GM18519 (cell line): Measurements from ENCODE around the gene GABBR2.

Experiments
- ATAC-seq: cut with Tn5 transposase; IDR thresholded peaks from one replicate; pipeline ENCODE4 v1.9.1; 2021; ENCODE audit warnings: mild to moderate bottlenecking, moderate library complexity; ENCODE audit not compliant: unreplicated experiment, low FRiP score

GABBR2 gene

GRCh38 chr9:98416294-98417248, 292.2 kb downstream of the GABBR2 start:
- ATAC-seq, result no peak

DNA sequence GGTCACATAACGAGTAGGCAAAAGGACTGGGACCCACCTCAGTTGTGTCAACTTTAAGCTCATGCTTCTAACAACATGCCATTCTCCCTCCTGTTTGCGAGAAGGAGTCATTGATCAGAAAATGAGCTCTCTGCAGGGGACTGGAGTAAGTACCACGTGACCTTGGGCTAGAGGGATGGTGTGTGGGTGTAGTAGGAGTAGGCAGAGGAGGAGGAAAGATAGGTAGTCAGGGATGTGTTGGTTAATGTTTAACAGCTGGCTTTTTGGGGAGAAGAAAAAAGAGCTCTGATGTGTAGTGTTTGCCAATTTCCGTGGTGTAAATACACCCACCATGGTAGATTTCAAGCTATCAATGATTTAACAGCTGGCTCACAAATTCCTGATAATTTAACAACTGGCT, 293.0 kb downstream of the GABBR2 start:
- ATAC-seq, result no peak

GRCh38 chr9:98413084-98413483, 295.7 kb downstream of the GABBR2 start:
- no peak for ATAC-seq

- ATAC-seq, result no peak
Observed at GRCh38 chr9:98412101-98412842, 296.5 kb downstream of the GABBR2 start.

DNA sequence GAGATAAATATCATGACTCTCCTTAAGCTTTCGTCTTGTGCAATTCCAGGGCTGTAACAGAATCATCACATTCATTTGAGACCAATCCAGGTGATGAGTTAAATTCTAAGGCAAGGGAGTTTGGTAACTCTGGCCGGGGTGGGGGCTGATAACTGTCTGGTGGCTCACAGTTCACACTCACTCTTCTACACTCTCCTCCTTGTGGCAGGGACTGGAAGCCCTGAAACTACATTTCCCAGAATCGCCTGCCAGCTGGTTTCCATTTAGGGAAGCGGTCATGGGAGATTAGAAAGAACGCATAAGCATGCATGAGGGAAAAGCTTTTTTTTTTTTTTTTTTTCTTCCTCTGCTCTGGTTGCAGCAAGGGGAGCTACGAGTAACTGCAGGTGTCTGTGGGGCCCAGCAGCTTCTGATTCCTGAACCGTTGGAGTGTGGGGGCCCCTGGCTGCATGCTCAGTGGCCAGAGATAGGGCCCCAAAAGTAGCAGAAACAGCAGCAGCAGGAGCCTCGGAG, 298.5 kb downstream of the GABBR2 start:
- no peak for ATAC-seq

DNA sequence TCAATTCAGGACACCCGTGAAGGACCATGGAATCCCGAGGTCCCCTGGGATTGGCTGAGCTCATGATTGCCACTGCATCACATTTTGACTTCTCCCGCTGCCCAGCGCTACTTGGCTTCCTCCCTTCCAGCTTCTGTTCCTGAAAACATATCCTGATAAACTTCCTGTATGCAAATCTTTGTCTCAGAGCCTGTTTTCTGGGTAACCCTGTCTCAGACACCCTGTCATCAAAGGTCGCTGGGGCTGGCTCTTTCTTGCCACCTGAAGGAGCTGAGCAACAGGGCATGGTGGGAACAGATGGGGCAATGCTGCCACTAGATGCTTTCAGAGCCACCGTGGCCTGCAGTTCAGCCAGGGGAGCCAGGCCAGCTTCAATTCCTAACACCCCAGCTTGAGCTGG, 299.0 kb downstream of the GABBR2 start:
- no peak for ATAC-seq

DNA sequence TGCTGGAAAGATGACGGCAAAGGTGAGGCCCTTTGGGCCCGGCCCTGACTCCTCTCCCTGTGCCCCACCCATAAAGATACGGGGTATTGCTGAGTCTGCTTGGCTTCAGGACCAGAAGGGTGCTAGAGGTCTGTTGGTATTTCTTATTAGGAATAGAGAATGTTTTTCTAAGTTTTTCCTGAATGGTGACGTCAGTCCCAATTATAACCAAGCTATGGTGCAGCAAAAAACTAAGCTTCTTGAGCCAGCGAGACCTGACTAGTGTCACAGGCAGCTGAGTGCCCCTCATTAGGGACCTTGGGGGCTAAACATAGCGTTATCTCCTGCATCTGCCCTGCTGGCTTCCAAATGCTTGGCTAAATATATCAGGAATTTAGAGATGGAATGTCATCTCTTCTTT, 302.3 kb downstream of the GABBR2 start:
- ATAC-seq, result no peak

DNA sequence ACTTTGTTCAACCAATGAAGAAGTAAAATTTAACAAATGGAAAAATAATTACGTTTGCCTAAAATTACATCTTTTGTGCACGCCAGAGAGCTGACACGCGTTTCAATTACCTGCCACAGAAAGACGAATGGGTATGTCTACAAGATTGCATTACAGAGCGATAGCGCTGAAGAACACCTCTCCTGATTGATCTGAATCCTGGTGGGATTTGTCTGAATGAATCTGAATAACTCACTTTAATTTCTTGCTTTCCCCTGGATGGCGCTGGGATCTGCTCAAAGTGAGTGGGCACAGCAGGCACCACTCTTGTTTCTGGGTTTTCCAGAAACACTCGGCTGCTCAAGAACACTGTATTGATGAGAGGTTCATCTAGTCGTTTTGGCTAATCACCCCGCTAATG, 304.5 kb downstream of the GABBR2 start:
- ATAC-seq, result no peak

DNA sequence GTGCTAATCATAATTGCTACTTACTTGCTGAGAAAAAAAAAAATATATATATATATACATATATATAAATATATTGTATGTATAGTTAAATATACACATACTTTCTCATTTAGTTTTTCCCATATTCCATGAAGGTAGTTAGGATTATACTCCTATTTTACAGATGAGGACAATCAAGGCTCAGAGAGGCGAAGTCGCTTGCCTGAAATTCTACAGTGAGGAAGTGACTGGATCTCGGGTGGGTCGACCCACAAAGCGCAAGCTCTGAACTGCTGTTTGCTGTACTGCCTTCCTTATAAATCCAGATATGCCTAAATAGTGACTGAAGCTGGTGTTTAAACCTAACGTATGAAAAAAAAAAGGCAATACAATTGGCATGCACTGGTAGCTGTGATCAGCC, 305.0 kb downstream of the GABBR2 start:
- no peak for ATAC-seq

DNA sequence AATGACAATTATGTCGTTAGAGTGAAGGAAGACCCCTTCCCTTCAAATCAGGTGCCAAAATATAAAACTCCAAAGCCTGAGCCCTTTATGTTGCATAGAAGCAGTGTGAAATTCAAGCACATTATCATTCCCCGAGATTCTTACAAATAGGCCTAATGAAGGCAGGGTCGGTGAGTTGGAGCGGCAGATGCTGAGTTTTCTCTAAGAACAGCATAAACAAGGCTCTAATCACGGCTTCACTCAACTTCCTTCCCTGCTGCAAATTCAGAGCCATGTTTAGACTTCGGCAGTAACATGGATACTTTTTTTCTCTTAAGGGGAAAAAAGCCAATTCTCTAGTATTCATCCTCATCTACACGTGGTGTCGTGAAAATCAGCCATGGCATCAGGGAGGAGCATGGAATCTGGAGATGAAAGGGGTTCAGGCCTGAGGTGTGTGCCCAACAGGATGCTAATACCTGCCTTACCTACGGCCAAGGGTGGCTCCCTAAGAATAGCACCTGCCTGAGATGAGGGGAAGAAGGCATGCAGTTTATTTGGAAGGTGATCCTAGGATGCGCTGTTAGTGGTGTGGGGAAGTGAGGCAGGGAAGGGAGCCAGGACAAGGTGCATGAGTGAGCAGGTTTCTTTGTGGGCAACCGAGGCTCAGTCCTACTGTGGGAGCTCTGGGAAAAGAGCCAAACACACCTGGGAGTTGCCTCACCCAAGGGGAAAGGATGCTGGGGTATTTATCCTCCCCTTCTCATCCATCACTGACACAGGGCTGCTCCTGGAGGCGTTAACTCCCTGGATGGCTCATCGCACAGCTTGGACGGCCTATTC, 306.5 kb downstream of the GABBR2 start:
- no peak for ATAC-seq

DNA sequence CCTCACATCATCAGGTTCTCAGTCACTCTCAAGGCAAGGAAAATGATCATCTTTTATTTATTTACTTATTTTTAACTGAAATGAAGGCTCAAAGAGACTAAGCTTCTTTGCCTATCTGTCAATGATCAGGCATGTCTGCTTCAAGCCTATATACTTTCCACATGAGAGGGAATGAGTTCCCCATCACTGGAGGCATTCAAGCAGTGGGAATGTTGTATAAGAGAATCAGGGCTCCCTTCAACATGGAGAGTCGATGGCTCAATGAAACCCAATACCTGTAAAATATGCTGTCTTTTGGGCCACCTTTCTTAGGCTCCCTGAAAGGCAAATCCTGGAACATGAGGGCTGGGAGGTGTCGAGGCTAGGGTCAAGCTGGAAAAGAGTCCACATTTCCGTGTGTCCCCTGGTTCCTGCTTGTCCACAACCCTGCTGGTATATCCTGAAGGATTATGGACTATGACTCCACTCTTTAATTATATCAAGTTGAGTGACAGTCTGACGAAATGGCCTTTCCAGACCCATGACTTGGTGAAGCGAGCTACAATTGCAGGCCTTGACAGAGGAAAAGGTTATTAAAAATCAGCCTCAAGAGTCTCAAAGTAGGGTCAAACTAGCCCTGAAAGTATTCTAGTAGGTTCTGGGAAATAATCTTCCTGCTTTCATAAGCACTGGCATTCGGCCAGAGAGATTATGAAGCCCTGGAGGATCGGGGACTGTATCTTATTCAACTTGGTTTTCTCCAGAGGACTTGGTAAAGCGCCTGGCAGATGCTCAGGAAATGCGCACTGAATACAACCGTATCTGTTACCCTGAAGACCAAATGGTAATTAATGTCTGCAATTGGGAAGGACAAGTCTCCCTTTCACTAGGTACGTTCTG, 307.4 kb downstream of the GABBR2 start:
- ATAC-seq, result no peak

DNA sequence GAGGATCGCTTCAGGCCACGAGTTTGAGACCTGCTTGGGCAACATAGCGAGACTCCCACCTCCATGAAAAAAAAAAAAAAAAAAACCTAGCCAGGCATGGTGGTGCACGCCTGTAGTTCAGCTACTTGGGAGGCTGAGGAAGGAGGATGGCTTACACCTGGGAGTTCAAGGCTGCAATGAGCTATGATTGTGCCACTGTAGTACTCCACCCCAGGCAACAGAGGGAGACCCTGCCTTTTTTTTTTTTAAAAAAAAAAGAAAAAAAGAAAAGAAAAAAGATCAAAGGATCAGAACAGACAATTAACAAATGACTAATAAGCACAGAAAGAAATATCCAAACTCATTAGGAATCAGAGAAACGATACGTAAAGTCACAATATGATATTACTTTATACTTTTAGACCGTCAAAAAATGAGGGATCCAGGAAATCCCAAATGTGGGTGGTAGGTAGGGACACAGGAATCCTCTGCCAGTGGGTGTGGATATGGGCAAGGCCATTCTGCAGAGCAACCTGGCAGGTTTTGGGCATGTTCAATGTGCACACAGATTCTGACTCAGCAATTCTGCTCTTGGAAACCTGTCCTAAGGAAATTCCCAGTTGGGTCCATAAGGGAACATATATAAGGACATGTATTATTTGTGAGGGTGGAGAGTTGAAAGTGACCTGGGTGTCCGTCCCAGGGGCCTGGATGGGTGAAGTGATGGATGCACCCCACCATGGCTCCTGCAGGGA, 308.6 kb downstream of the GABBR2 start:
- ATAC-seq, result no peak

GRCh38 chr9:98396656-98397055, 312.1 kb downstream of the GABBR2 start:
- no peak for ATAC-seq

DNA sequence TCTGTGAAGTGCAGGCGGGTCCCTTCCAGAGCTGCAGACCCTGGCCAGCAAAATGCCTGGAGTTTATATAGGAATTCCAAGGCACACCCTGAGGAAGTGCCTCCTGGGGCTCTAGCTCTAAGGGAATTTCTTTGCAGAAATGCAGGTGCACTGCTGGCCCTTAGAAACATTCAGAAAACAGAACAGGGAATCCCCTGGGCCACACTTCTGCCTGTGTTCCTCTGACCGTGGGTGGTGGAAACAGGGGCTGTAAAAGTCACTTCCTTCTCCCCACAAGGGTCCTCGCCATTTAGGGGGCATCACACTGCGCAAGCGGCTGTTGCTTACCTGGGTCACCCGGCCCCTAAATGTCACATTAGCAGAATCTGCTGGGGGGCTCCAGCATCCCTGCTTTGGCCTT, 312.5 kb downstream of the GABBR2 start:
- ATAC-seq, result no peak

GRCh38 chr9:98391867-98392266, 316.9 kb downstream of the GABBR2 start:
- ATAC-seq, result no peak

- ATAC-seq, result no peak
Observed at GRCh38 chr9:98391406-98391805, 317.3 kb downstream of the GABBR2 start.

DNA sequence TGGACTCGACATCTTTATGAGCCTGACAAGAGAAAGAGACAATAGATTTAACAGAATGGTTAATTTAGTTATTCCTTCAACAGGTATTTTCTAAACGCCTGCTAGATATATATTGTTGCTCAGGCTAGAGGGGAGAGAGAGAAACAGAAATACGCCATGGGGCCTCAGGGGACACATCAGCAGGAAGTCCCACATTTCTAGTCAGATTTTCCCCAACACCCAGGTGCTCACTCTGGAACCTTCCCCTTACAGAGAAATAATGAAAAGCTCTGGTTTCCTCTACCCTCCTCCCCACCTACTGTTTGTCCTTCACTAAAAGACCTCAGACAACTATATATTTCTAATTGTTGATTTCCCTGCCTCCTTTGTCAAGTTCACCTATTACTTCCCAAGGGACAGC, 323.0 kb downstream of the GABBR2 start:
- ATAC-seq, result no peak

GRCh38 chr9:98383758-98384157, 325.0 kb downstream of the GABBR2 start:
- no peak for ATAC-seq
